SK-N-MC (cell line): ENCODE data around the gene ACACA.
"Not testable (repeated sequence)": the region's sequence is repeated elsewhere in the genome, so short reads cannot be mapped to it uniquely, and the experiment has no call there.

Source experiments
- DNase-seq: peaks from one replicate; pipeline ENCODE4 v3.0.0-alpha.2; 2011; ENCODE audit warnings: low read depth, low spot score
- H3K27ac ChIP-seq: fragments of 200-600 bp; sonication (generic); 2 replicates; pipeline ENCODE4 v1.5.1; 2016; ENCODE audit warnings: mixed run types
- H3K36me3 ChIP-seq: fragments of 200-600 bp; sonication (generic); 2 replicates; pipeline ENCODE4 v1.6.1; 2017; ENCODE audit warnings: antibody characterized with exemption, low read length, mixed read lengths; ENCODE audit not compliant: insufficient read depth
- H3K4me3 ChIP-seq: fragments of 200-600 bp; sonication (generic); 2 replicates; pipeline ENCODE4 v1.5.1; 2016
- H3K9ac ChIP-seq: fragments of 200-600 bp; sonication (generic); 2 replicates; pipeline ENCODE4 v1.8.0; 2017; ENCODE audit warnings: mixed run types, mixed read lengths; ENCODE audit not compliant: insufficient read length
- H3K9me3 ChIP-seq: fragments of 200-600 bp; sonication (generic); 2 replicates; pipeline ENCODE4 v1.6.1; 2017; ENCODE audit warnings: low read depth, mild to moderate bottlenecking, antibody characterized with exemption, low read length, moderate library complexity, mixed read lengths
- EZH2 ChIP-seq: fragments of 200-600 bp; sonication (generic); IDR thresholded peaks from one replicate; pipeline ENCODE4 v1.6.1; 2017; ENCODE audit warnings: antibody characterized with exemption
- FOXP2 ChIP-seq: optimal IDR thresholded peaks from 2 replicates; pipeline ENCODE3; 2011; ENCODE audit warnings: mild to moderate bottlenecking, moderate library complexity; ENCODE audit not compliant: insufficient read depth; ENCODE audit errors: extremely low read length, control extremely low read depth
- POLR2AphosphoS5 ChIP-seq: IDR thresholded peaks from 2 replicates; pipeline ENCODE4 v1.6.1; 2012; ENCODE audit warnings: mild to moderate bottlenecking, low read depth, low read length, borderline replicate concordance

The ACACA gene

DNA sequence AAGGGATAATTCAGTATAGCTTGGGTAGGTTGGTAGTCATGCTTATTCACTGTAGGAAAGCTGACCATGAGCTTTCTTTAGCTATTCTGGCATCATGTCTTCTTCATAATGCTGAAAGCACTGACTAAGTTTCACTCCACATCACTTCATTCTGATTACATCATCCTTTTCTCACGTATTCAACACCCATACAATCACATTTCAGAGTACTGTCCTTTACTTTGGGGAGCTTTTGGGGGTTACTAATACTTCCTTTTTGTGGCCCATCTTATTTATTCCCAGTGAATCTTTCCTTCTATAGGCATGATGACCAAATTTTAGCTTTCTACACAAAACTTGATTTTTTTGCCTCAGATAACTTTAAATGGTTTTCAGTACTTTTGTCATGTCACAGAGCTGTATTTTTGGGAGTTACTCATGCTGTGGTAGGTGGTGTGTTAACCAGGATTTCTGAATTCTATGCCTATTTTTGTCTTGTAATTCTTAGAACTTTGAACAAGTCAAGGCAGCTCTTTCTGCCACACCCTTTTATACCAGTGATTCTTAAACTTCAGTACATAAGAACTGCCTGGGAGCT, 23.5 kb upstream of the ACACA start:
- H3K36me3 ChIP-seq = peaks cover 82% of the 10 kb centered on the region
- H3K4me3 ChIP-seq = no peak overlapping the region
- H3K9me3 ChIP-seq = no peaks in the 10 kb centered on the region
- peak overlapping the region; percentile 80 for H3K27ac ChIP-seq
- TF ChIP-seq POLR2AphosphoS5 = no peak
- DNase-seq = no peak
- H3K9ac ChIP-seq = peak overlapping the region; percentile 23

DNA sequence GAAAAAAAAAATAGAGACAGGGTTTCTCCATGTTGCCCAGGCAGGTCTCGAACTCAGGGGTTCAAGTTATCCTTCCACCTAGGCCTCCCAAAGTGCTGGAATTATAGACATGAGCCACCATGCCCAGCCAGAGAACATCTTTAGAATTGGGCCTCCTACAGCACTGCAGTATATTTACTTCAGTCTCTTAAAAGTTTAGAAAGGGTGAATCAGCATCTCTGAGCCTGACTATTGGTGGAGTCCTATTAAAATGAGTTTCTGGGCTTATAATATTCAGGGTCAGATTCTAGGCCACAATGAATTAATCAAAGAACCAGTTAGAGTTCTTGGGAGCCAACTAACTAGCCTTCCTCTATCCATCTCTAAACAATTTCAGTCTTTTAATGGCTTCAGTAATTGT, 22.8 kb upstream of the ACACA start:
- Histone ChIP-seq H3K9ac (no peak overlapping the region), H3K4me3 (no peak overlapping the region), H3K27ac (peak overlapping the region; percentile 80), H3K36me3 (peaks cover 83% of the 10 kb centered on the region), H3K9me3 (no peaks in the 10 kb centered on the region)
- TF ChIP-seq POLR2AphosphoS5 = no peak
- no peak for TF ChIP-seq EZH2
- TF ChIP-seq FOXP2 = no peak
- DNase-seq = no peak

DNA sequence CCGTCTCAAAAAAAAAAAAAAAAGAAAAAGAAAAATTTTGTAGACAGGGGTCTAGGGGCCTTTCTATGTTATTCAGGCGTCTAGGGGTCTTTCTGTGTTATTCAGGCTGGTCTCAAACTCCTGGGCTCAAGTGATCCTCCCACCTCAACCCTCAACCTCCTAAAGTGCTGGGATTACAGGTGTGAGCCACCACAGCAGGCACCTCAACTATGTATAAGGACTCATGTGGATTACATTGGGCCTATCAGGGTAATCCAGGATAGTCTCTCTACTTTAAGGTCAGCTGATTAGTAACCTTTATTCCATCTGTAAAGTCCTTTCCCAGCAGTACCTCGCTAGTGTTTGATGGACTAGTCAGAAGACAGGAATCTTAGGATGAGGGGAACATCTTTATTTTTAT, 22.4 kb upstream of the ACACA start:
- Histone ChIP-seq H3K36me3 (peaks cover 83% of the 10 kb centered on the region), H3K9me3 (no peaks in the 10 kb centered on the region), H3K4me3 (no peak overlapping the region), H3K9ac (no peak overlapping the region), H3K27ac (no peak overlapping the region)
- no peak for DNase-seq
- no peak for TF ChIP-seq FOXP2
- no peak for TF ChIP-seq POLR2AphosphoS5
- TF ChIP-seq EZH2 = no peak

DNA sequence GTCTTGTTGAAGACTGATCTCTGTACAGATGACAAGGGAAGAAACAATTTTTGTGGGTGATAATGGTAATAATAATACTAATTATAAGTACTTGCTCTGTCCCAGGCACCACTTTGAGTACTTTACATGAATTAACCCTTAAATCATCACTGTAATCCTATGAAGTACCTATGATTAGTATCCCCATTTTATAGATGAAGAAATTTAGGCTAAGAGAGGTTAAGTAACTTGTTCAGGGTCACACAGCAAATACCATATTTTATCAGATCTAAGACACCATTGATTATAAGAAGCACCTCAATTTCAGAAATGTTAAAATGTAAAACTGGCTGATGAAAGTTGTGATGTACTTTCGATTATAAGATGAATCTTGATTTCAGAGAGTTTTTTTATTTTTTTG, 18.6 kb upstream of the ACACA start:
- no peak overlapping the region for H3K4me3 ChIP-seq
- peaks cover 65% of the 10 kb centered on the region for H3K36me3 ChIP-seq
- no peak for DNase-seq
- no peak for TF ChIP-seq POLR2AphosphoS5
- TF ChIP-seq FOXP2 = no peak
- no peak for TF ChIP-seq EZH2
- no peak overlapping the region for H3K9ac ChIP-seq
- H3K27ac ChIP-seq = no peak overlapping the region
- no peaks in the 10 kb centered on the region for H3K9me3 ChIP-seq

DNA sequence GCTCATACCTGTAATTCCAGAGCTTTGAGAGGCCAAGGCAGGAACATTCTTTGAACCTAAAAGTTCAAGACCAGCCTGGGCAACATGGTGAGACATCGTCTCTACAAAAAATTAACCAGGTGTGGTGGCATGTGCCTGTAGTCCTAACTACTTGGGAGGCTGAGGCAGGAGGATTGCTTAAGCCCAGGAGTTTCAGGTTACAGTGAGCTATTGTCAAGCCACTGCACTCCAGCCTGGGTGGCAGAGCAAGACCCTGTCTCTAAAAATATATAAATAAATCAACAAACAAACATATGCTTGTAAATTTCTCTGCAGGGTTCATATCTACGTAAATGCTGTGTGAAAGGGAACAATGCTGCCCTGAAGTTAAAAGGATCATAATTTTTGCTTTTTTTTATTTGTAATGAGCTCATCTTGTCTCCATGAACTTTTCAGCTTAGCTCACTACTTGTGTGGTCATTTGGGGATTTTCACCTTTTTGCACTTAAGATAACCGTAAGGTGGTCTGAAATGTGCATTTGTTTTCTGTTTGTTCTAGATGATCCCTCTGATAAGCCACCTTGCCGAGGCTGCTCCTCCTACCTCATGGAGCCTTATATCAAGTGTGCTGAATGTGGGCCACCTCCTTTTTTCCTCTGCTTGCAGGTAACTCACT, 16.5 kb upstream of the ACACA start:
- DNase-seq = no peak
- Histone ChIP-seq H3K4me3 (no peak overlapping the region), H3K9me3 (no peaks in the 10 kb centered on the region), H3K9ac (no peak overlapping the region), H3K36me3 (peaks cover 61% of the 10 kb centered on the region), H3K27ac (no peak overlapping the region)
- no peak for TF ChIP-seq EZH2
- TF ChIP-seq FOXP2 = no peak
- no peak for TF ChIP-seq POLR2AphosphoS5

DNA sequence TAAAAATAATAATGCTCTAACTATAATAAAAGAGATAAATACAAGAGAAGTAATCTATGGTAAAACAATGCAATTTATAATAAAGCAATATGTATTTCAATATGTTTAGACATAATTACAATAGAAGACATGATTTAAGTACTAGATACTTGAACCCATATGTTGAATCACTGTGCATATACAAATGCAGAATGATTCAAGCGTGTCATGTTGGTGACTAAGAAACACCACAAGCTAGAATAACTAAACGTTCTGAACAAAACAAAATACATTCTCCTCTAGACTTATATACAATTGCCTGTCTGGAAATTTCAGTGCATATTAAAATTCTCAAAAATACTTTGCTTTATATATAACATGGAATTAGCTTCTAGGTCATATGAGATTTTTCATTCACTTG, 11.2 kb upstream of the ACACA start:
- Histone ChIP-seq H3K9me3 (no peaks in the 10 kb centered on the region), H3K9ac (no peak overlapping the region), H3K4me3 (no peak overlapping the region), H3K36me3 (peaks cover 57% of the 10 kb centered on the region), H3K27ac (no peak overlapping the region)
- no peak for DNase-seq
- no peak for TF ChIP-seq EZH2
- TF ChIP-seq FOXP2 = no peak
- no peak for TF ChIP-seq POLR2AphosphoS5

DNA sequence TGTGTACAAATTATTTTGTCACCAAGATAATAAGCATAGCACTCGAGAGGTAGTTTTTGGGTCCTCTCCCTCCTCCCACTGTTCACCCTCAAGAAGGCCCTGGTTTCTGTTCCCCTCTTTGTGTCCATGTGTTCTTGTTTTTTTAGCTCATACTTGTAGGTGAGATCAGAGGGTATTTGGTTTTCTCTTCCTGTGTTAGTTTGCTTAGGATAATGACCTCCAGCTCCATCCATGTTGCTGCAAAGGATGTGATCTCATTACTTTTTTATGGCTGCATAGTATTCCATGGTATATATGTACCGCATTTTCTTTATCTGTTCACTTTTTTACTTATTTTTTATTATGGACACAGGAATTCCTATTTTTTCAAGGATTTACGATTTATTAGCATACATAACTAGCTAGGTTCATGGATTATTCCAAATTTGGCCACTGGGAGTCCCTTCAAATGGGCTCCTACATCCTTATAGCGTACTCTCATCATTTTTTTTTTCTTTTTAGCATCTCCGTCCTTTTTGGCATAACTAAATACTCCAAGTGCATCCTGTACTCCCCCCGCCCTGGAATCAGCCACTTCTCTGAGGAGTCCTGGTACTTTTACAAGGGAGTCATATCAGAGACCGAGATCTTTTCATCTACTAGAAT, 7.4 kb upstream of the ACACA start:
- no peak for DNase-seq

DNA sequence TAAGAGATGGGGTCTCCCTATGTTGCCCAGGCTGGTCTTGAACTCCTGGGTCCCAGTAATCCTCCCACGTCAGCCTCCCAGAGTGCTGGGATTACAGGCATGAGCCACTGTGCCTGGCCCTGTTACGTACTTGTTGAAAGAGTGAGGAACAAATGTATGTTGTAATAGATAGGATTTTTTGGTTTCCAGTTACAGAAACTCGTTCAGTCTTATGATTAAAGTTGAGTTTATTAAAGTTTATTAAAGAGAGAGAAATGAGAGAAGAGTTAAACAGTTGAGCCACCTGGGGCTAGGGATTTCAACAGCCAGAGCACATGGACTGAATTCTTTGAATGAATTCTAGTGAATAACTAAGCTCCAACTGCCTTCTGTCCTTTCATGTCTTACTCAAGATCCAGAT, 3.7 kb upstream of the ACACA start:
- Histone ChIP-seq H3K27ac (no peak overlapping the region), H3K9ac (no peak overlapping the region), H3K4me3 (no peak overlapping the region), H3K9me3 (no peaks in the 10 kb centered on the region), H3K36me3 (peaks cover 56% of the 10 kb centered on the region)
- DNase-seq = no peak
- TF ChIP-seq FOXP2 (no peak), EZH2 (no peak), POLR2AphosphoS5 (no peak)

More for the DNA sequence above, 7.4 kb upstream of the ACACA start:
- no peaks in the 10 kb centered on the region for H3K9me3 ChIP-seq
- H3K4me3 ChIP-seq = no peak overlapping the region
- TF ChIP-seq FOXP2 = no peak
- no peak for TF ChIP-seq POLR2AphosphoS5
- no peak for TF ChIP-seq EZH2
- no peak overlapping the region for H3K9ac ChIP-seq
- peaks cover 77% of the 10 kb centered on the region for H3K36me3 ChIP-seq
- no peak overlapping the region for H3K27ac ChIP-seq

DNA sequence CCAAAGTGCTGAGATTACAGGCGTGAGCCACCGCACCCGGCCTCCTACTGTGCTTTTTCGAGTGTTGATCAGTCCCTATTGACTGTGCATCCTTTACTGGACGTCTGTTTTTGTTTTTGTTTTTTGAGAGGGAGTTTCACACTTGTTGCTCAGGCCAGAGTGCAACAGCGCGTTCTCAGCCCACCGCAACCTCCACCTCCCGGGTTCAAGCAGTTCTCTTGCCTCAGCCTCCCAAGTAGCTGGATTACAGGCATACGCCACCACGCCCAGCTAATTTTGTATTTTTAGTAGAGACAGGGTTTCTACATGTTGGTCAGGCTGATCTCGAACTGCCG, 1.5 kb upstream of the ACACA start:
- DNase-seq, H3K9me3 ChIP-seq, H3K4me3 ChIP-seq, H3K9ac ChIP-seq, H3K27ac ChIP-seq: not testable (repeated sequence)
- peaks cover 35% of the 10 kb centered on the region for H3K36me3 ChIP-seq
